HG02852 (cell line): Measurements from ENCODE around the gene ZDBF2.
"Not testable (repeated sequence)": the region's sequence is repeated elsewhere in the genome, so short reads cannot be mapped to it uniquely, and the experiment has no call there.

Experiments
- ATAC-seq: cut with Tn5 transposase; IDR thresholded peaks from one replicate; pipeline ENCODE4 v1.9.1; 2021; ENCODE audit warnings: mild to moderate bottlenecking, moderate library complexity; ENCODE audit not compliant: unreplicated experiment

Gene ZDBF2

DNA sequence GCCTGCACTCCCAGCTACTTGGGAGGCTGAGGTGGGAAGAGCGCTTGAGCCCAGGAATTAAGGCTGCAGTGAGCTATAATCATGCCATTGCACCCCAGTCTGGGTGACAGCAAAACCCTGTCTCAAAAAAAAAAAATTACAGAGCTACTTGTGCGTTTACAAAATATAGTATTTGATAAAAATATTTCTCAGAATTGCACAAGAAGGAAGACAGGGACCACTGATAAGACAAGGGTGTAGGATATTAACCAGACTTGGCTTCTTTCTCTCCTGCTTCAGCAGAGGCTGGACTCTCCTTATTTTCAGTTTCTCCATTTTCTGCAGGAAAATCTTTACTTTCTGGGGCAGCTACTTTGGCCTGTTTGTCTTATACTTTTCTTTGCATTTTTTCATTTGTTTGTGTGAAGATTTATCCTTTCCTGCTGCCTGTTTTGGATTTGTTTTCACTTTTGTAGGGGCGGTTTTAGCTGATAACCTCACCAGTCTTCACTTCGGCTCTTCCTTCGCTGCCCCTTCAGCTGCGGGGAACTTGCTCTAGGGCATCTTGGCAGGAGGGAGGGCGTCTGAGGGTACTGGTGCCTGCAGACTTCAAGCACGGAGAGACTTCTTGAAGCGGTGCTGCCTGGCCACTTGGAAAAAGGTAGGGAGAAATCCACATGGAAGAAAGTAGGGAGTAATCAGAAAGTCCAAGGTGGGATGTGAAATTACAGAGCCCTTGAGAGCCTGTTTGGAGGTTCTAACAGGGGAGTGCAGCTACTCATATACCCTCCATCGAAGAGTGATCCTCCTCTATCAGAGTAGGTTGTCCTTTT is 14.9 kb upstream of the ZDBF2 start:
- no peak for ATAC-seq

DNA sequence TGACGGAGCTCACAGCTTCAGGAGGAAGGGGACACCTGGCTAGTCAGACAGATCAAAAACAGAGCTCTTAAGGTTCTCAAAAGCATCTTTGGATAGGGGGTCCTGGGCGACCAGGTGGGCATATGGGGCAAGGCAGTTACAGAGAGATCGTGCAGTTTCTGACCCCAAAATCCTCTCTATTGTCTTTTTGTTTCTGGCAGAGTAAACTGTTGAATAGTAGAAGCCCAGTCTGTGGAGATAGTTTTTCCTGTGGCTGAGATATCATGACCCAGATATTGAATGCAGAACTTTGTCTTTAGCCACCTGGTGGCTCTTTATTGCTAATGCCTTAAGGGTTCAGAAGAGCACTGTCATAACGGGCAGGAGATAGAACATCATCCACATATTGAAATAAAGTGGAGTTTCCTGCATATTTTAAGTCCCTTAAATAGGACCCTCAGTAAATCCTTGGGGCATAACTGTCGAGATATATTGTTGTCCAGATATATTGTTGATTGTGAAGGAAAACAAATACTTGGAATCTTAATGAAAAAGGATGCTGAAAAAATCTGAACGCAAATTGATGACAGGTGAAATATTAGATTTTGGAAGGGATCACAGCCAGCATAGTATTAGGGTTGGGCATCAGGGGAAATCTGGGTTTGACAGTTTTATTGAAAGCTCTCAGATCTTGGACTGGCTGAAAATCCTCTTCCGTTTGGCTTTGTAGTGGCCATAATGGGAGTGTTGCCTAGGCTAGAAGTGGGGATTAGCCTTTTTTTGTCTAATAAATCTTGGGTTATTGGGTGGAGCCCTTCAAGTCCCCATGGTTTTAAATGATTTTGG is 14.1 kb upstream of the ZDBF2 start:
- ATAC-seq, result no peak

DNA sequence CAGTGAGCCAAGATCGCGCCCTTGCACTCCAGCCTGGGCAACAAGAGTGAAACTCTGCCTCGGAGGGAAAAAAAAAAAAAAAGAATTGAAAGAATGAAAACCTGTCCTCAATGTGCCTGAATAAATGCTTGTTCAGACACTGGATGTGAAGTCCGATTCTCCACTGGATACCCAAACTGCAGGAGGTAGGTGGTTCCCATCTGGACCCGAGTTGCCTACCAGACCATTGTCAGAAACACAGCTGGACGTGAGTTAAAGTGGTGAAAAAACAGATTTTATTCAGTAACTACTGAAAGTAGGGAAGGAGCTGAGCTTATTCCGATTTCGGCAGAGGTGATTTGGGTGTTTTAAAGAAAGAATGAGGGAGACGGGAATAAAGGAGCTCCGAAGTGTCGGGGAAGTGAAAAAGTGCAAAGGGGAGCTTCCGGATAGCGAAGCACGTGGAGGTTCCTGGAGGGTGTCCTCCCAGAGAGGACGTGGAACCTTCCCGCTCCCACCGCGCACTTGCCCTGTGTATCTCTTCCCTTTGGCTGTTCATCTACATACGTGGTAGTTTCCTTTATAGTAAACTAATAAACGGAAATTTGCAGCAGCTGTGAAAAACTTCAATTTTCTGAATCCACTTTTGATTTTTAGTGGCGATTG is 10.4 kb upstream of the ZDBF2 start:
- no peak for ATAC-seq

DNA sequence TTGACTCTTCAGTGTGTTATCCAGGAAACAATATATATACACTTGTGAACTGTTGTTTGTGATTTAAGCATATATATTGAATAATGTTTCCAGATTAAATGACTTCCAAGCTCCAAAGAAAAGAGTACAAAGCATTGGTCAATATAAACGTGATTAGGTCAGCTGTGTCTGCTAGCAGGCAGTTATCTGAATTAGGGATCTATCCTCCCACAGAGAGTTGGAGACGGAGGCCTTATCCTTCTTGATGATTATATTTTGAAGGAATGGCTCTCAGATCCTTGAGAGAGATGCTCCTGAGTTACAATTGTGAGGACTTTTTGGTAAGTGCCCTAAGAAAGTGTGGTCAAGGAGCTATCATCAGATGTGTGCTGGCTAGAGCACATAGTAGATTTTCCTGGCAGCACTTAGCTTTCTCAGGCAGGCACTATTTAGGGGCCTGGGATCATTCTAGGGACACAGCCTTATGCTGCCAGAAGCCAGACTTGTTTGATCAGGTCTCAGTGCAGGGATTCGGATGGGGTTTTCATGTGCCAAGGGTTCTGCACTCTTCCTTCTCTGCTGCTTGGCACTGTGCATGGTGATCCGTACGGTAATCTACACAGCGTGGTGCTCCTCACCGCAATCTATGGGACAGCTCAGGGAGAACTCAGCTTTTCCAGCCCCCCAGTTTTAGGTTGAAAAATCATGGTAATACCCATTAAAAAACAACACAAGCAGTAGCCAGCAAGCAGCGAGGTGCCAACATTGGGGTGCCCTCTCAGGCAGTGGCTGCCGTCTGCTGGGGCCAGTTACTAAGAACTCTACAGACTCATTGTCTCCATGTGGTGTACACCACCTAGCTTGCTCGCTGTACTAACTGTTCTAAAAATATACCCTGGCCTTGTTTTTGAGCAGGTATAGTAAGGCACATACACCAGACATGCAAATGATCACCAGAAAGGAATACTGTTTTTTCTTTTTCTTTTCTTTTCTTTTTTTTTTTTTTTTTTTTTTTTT is 8.0 kb upstream of the ZDBF2 start:
- ATAC-seq, result no peak

DNA sequence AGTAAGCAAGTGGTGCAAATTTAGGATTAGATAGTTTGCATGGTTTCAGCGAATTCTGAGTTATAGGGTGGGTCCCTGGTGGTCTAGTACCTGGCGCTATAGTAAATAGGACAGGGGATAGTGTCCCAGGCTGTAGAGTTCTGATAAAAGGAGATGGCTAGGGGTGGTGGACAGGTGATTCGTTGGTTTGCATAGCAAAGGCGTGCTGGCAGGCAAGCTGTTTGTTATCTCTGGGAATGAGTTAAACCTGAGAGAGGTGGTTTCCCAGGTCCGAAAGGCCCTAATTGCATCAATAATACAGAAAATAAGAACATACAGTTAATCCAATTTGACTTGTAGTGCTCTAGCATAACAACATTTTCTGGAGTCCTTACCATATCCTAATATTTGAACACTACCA is 6.9 kb upstream of the ZDBF2 start:
- ATAC-seq, result no peak

DNA sequence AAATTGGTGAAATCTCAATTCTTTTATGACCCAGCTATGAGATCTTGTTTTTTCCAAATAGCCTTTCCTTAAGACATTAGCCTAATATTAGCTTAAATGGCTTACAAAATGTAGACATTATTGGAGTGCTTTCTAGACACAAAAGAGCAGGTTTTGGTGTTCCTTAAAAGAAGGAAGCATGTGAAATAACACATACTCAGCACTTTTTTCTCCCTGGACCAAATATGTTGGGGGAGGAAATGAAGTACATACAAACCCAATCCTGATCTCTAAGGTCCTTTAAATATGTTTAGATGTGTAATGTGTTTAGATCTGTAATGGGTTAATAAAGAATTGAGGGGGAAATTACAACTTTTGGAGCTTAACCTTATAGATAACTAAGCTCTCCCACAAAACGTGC is 3.4 kb upstream of the ZDBF2 start:
- ATAC-seq, result no peak

DNA sequence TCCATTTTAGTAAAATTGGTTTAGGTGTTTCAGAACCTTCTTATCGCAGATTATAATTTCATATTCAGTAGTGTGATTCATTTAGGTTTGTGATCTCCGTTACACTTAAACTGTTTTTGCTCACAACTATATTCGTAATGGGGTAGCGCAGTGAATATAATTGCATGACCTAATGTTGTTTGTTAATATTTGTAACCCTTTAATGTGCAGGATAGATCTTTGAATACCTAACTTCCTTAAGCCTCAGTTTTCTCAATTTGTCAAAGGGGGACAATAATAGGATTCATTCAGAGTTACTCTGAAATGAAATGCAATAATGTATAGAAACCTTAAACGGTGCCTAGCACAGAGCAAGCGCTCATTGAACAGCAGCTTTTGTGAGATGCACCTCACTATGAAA is 558 bp upstream of the ZDBF2 start:
- ATAC-seq, result peak; percentile 4

- ATAC-seq, result peak; percentile 28
Observed at GRCh38 chr2:206275312-206276055, 1.0 kb downstream of the ZDBF2 start.

- no peak for ATAC-seq
Observed at GRCh38 chr2:206276169-206276942, 1.9 kb downstream of the ZDBF2 start.

DNA sequence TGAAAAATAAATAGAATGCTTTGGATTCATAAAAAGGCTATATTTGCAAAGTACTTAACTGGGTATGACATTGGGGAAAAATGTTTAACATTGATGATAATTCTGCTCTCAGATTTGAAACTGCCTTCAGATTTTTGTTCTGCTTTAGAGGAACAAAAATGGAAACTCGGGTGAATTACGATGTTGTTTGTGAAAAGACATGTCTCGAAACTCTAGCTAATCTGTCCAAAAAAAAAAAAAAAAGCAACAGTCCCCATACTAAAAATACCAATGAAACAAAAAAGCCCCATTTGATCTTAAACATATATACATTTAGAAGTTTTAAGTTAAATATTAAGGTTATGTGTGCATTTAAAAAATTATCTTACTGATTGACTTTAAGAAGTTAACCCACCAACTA is 3.0 kb downstream of the ZDBF2 start:
- ATAC-seq, result no peak

GRCh38 chr2:206282746-206283145 is 8.3 kb downstream of the ZDBF2 start:
- no peak for ATAC-seq

DNA sequence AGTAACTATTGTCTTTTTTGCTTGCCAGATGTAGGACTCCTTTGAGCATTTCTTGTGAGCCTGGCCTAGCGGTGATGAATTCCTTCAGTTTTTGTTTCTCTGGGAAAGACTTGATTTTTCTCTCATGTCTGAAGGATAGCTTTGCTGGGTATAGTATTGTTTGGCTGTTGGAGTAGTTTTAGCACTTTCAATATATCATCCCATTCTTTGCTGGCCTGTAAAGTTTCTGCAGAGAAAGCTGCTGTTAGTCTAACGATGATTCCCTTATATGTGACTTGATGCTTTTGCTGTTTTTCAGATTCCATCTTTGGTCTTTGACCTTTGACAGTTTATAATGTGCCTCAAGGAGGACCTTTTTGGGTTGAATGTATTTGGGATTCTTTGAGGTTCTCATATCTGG is 12.7 kb downstream of the ZDBF2 start:
- no peak for ATAC-seq

- ATAC-seq, result no peak
Observed at GRCh38 chr2:206289391-206289790, 14.9 kb downstream of the ZDBF2 start.

GRCh38 chr2:206296128-206296527 is 21.7 kb downstream of the ZDBF2 start:
- no peak for ATAC-seq

DNA sequence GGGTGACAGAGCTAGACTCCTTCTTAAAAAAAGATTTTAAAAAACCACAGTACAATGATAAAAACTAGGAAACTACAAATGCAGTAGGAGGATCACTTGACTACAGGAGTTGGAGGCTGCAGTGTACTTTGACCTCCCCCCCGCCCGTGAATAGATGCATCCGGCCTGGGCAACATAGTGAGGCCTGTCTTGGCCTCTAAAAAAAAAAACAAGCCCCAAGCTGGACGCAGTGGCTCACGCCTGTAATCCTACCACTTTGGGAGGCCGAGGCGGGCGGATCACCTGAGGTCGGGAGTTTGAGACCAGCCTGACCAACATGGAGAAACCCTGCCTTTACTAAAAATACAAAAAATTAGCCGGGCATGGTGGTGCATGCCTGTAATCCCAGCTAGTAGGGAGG is 25.1 kb downstream of the ZDBF2 start:
- not testable (repeated sequence) for ATAC-seq

DNA sequence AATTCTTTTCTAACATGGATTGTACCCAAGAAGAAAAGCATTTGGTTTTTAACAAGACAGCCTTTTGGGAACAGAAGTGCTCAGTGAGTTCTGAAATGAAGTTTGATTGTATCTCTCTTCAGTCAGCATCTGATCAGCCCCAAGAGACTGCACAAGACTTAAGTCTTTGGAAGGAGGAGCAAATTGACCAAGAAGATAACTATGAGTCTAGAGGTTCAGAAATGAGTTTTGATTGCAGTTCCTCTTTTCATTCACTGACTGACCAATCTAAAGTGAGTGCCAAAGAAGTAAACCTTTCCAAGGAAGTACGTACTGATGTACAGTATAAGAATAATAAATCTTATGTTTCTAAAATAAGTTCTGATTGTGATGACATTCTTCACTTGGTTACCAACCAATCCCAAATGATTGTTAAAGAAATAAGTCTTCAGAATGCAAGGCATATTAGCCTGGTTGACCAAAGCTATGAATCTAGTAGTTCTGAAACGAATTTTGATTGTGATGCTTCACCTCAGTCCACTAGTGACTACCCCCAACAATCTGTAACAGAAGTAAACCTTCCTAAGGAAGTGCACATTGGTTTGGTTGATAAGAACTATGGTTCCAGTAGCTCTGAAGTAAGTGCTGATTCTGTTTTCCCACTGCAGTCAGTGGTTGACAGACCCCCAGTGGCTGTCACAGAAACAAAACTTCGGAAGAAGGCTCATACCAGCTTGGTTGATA is 31.2 kb downstream of the ZDBF2 start:
- peak; percentile 86 for ATAC-seq

- no peak for ATAC-seq
Observed at GRCh38 chr2:206311026-206311425, 36.6 kb downstream of the ZDBF2 start.

DNA sequence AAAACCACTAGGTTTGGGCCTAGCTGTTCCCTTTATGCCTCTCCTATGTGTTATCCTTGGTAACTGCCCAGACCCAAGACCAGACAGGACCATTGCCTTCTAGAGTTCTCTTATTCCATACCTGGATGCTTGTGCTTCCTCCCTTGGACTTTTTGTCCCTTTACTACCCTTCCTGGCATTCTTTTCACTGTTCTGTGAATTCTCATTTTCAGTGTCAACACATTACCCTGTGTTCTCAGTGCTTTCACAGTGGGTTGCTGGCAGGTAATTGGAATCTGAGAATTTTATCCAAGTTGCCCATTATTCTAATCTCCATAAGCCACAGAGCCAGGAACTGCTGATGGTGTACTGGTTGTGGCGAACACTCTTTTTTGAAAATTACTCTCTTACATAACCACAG is 41.7 kb downstream of the ZDBF2 start:
- ATAC-seq, result no peak
